GM12801 (cell line): ENCODE data around the gene FADS6.

Source experiments
- TF ChIP-seq, protein P1 (sequence below): IDR thresholded peaks from one replicate; pipeline ENCODE4 v1.5.1; 2011; ENCODE audit warnings: control low read depth; ENCODE audit not compliant: insufficient read length; ENCODE audit errors: extremely low read depth

Gene FADS6

DNA sequence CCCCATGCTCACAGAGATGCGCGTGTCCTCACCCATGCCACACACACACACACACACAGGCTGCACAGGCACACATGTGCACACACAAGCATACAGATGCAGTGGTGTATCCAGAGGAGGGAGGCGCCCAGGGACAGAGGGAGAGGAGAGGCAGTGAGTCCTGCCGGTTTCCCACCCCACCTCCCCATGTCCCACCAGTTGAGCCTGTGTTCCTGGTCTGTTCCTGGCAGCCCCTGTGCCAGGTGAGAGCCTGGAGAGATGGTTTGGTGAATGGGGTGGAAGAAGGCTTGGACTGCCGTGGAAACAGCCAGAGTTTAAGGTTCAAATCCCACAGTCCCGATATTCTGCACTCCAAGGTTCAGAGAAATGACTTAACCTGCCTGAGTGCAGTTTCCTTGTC lies 10.2 kb upstream of the FADS6 start:
- TF ChIP-seq, protein P1, sequence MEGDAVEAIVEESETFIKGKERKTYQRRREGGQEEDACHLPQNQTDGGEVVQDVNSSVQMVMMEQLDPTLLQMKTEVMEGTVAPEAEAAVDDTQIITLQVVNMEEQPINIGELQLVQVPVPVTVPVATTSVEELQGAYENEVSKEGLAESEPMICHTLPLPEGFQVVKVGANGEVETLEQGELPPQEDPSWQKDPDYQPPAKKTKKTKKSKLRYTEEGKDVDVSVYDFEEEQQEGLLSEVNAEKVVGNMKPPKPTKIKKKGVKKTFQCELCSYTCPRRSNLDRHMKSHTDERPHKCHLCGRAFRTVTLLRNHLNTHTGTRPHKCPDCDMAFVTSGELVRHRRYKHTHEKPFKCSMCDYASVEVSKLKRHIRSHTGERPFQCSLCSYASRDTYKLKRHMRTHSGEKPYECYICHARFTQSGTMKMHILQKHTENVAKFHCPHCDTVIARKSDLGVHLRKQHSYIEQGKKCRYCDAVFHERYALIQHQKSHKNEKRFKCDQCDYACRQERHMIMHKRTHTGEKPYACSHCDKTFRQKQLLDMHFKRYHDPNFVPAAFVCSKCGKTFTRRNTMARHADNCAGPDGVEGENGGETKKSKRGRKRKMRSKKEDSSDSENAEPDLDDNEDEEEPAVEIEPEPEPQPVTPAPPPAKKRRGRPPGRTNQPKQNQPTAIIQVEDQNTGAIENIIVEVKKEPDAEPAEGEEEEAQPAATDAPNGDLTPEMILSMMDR = no peak

DNA sequence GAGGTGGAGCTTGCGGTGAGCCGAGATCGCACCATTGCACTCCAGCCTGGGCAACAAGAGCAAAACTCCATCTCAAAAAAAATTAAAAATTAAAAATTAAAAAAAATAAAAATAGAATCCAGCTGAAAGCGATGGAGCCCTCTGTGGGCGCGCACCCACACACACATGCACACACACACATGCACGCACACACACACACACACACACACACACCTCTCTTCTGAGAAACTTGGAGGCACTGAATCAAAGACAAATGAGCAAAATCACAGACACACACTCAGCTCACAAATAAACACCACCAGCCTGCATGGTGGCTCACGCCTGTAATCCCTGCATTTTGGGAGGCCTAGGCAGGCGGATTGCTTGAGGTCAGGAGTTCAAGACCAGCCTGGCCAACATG lies 9.6 kb upstream of the FADS6 start:
- TF ChIP-seq, protein P1 = no peak

GRCh38 chr17:74901353-74902135 lies 8.1 kb upstream of the FADS6 start:
- TF ChIP-seq, protein P1 = no peak

GRCh38 chr17:74900208-74900607 lies 6.8 kb upstream of the FADS6 start:
- TF ChIP-seq, protein P1 = no peak

DNA sequence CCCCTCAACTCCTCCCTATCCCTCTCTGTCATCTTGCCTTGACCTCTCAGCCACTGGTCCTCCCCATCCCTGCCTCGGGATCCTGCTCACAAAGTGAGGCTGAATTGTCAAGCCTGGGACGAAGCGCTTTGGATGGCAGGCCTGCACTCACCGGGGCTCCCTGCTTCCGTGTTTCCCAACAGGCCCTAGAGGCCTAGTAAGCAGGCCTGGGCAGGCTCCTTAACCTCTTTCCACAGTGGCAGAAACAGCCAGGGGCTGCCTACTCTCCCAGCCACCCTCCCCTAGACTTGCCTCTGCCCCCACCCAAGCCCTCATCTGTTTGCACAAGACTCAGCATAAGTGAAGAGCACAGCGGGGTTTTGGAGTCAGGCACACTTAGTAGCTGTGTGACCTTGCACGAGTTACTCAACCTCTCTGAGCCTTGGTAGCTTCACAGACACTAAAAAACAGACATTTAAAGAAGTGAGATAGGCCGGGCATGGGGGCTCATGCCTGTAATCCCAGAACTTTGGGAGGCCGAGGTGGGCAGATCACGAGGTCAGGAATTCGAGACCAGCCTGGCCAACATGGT lies 5.0 kb upstream of the FADS6 start:
- TF ChIP-seq, protein P1 = no peak

DNA sequence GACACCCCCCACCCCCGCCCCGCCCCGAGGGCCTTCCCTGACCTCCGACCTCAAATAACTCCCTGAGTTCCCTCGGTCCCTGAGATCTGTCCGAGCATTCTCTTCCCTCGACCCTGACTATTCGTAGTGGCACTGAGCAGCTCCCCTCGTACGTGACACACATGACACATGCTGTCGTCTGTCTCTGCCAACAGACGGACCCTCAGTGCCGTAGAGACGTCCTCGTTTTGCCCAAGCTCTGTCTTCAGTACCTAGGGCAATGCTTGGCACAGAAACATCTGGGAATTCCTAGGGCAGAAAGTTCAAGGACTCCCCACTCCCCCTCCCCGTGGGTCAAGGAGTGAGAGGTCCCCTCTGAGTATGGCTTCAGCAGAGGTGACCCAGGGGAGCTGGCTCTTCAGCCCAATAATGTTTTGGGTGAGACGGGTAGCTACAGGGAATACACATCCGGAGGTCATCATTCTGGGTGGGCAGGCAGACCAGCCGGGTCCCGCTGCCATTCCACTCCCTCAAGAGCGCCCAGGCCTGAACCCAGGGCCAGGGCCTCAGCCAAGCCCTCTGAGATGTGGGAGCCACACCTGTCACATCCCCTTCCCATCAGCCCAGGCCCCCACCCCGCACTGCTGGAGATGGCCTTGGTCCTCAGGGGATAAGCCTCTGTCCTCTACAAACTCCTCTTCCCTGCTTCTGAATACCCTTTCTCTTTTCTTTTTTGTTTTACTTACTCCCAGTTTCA lies 671 bp upstream of the FADS6 start:
- TF ChIP-seq, protein P1 = no peak

DNA sequence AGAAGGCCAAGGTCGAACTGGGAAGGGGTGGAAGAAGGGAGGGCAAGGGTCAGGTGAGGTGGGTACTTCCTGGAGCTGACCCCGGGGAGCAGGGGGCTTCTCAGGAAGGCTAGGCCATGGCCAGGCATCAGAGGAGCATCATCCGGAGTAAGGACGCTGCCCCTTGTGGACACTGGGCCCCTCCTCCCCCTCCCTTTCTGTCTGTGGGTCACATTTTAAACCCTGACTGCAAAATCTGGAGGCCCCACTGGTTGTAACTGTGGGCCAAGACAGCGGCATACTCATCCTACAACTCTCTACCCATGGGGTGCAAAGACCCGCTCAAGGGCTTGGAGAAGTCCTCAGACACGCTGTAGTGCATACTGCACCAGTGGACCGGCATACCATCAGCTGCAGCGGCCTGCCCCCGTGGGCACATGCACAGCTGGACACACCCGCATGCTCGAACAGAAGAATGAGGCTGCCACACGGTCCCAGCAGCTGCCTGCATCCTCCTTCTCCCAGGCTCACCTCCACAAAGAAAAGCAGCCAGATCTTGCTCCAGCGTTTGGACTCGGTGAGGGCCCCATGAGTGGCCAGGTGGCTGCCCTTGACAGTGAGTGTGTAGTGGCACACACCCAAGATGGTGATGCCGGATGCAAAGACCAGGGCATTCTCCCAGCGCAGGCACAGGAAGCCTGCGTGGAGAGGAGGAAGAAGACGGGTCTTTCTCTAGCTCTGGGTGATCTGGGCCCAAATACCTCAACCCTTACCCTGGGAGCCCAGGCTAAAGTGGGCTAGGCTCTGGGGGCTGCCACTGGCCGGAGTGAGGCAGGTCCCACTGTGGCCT lies 1.2 kb downstream of the FADS6 start:
- TF ChIP-seq, protein P1 = no peak
